ENCODE results near the gene PSRC1. TPM values are rescaled to one million over a fixed set of nuclear protein-coding genes. Genes with fewer than 3 reads are reported as not detected.

Gene PSRC1
- total RNA-seq, 1 donor from 2014 or later: 1.1 TPM

DNA sequence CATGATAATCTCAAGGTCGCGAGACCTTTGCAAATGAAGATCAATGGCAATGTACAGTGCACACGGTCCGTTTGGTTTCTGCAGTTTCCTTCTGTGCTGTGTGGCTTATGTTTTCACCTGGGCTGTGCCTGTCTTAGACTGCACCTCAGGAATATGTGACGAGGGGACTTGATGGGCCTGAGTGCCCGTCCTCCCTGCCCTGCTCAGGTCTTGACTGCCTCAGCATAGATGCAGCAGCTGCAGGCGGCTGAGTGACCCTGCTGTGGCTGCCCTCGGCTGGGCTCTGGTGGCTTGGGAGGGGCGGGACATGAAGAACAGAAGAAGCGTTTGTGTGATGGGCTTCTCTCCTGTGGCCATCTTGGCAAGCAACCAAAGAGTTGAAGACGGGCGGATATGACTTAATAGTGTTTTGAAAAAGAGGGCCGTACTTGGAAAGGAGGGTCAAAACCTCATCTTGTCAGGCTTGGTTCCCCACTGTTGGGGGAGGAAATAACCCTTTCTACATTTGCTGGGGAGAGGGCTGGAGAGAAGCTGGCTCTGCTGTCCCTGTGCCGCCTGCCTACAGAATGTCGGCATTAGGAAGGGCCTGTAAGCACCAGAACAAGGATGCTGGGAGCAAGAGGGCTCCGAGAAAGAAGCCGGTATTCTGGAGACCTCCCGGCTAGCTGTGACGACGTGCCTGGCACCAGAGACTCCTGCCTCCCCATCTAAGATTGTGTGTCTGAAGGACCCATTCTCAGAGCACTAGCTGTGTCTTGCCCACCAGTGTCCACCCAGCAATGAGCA lies 16.8 kb upstream of the PSRC1 start:
- FAIRE-seq: no peak
- Histone ChIP-seq H3K36me3 (ENCODE audit: control insufficient read depth, insufficient read depth, low read length) (no peaks in the 10 kb centered on the region), H3K4me3 (ENCODE audit: low read depth, low read length) (no peak overlapping the region), H3K27me3 (ENCODE audit: control insufficient read depth, insufficient read depth, low read length) (no peaks in the 10 kb centered on the region)
- no peak for DNase-seq (ENCODE audit: low read depth)
- TF ChIP-seq, protein P1, sequence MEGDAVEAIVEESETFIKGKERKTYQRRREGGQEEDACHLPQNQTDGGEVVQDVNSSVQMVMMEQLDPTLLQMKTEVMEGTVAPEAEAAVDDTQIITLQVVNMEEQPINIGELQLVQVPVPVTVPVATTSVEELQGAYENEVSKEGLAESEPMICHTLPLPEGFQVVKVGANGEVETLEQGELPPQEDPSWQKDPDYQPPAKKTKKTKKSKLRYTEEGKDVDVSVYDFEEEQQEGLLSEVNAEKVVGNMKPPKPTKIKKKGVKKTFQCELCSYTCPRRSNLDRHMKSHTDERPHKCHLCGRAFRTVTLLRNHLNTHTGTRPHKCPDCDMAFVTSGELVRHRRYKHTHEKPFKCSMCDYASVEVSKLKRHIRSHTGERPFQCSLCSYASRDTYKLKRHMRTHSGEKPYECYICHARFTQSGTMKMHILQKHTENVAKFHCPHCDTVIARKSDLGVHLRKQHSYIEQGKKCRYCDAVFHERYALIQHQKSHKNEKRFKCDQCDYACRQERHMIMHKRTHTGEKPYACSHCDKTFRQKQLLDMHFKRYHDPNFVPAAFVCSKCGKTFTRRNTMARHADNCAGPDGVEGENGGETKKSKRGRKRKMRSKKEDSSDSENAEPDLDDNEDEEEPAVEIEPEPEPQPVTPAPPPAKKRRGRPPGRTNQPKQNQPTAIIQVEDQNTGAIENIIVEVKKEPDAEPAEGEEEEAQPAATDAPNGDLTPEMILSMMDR (IDR thresholded peaks at IDR 0.05; ENCODE audit: insufficient read depth, low read length, severe bottlenecking): no peak

DNA sequence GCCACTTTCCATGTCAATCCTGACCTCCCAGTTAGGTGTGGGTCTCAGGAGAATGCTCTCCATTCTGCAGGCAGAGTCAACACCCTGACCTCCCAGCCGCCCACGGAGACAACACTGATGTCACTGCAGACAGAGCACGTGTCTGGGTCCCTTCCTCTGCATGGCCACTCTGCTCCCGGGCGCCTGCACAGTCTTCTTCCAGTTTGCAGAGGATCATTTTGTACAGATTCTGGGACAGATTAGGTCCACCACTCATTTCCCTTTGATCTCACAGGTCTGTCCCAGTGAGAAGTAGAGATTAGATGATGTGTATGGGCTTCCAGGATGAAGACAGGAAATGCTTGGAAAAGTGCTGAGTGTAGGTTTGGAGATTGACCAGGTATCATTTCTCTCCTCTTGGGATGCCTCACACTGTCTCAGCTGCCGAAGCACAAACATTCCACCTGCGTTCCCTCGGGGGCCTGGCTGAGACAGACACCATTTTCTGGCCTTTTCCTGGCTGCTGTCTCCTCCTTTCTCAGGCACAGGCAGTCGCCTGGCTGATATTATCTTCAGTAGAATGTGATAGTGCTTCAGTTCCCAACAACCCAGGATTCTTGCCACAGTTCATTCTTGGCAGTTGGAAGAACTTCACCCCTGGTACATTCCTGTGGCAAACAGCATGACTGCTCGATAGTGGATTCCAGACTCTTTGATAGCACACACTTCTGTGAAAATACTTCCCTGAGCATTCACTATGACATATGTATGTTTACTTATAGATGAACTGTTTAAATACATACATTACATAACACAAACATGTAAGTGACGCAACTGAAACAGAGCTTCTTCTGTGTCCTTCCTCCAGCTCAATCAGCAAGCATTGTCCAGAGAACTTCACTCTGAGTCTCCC lies 16.0 kb upstream of the PSRC1 start:
- H3K36me3 ChIP-seq (ENCODE audit: control insufficient read depth, insufficient read depth, low read length): no peaks in the 10 kb centered on the region
- H3K27me3 ChIP-seq (ENCODE audit: control insufficient read depth, insufficient read depth, low read length): no peaks in the 10 kb centered on the region
- no peak overlapping the region for H3K4me3 ChIP-seq (ENCODE audit: low read depth, low read length)
- TF ChIP-seq, protein P1 (IDR thresholded peaks at IDR 0.05; ENCODE audit: insufficient read depth, low read length, severe bottlenecking): no peak
- FAIRE-seq: peak; percentile 43
- DNase-seq (ENCODE audit: low read depth): peak; percentile 77

- no peaks in the 10 kb centered on the region for H3K27me3 ChIP-seq (ENCODE audit: control insufficient read depth, insufficient read depth, low read length)
- FAIRE-seq (peak; percentile 58), DNase-seq (ENCODE audit: low read depth) (peak; percentile 64)
- no peaks in the 10 kb centered on the region for H3K36me3 ChIP-seq (ENCODE audit: control insufficient read depth, insufficient read depth, low read length)
- no peak overlapping the region for H3K4me3 ChIP-seq (ENCODE audit: low read depth, low read length)
- TF ChIP-seq, protein P1 (IDR thresholded peaks at IDR 0.05; ENCODE audit: insufficient read depth, low read length, severe bottlenecking): no peak
Observed at GRCh38 chr1:109296782-109297181, 13.8 kb upstream of the PSRC1 start.

DNA sequence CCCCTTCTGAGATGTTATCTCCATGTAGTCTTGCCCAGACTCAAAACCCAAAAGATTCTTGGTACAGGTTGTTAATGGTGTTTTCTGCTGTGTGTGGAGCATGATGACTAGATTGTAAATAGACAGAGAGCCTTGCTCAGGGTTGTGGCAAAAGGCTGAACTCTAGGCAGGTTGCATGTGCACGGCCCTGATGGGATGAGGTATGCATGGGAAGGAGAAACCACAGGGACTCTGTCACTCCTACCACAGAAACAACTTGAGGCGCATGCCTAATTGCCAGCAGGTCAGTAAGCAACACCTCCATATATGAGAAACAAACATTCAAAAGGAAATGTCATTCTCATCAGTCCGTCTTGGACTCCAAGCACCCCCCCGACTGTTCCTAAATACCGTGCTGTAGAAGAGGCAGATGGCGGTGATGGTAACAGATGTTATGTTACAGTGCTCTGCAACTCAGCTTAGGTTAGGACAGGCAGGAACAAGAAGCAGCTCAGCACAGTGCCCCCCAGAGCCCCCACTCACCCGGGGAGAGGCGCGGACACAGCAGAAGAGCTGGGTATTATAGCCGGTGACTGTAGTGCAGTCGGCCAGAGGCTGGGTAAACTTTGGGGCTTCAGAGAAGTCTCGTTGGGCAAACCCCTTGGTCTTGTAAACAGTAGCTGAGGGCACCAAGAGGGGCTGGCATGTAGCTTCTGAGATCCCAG lies 12.9 kb upstream of the PSRC1 start:
- Histone ChIP-seq H3K36me3 (ENCODE audit: control insufficient read depth, insufficient read depth, low read length) (no peaks in the 10 kb centered on the region), H3K4me3 (ENCODE audit: low read depth, low read length) (no peak overlapping the region), H3K27me3 (ENCODE audit: control insufficient read depth, insufficient read depth, low read length) (no peaks in the 10 kb centered on the region)
- FAIRE-seq: no peak
- no peak for DNase-seq (ENCODE audit: low read depth)
- TF ChIP-seq, protein P1 (IDR thresholded peaks at IDR 0.05; ENCODE audit: insufficient read depth, low read length, severe bottlenecking): no peak

DNA sequence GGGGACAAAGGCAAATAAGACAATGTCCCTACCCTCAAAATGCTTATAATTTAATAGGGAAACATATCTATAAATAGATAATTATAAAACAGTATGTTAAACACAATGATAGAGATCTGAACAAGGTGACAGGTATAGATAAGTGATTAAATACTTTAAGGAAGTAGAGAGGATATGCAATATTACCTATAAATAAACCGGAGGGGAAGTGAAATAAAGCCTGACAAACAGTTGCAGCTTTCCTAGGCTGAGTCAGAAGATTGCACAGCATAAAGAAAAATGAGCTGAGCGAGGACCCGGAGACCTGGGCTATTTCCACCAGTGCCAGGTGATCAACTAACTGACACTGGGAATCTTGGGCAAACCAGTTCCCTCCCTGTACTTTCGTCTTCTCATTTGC lies 11.5 kb upstream of the PSRC1 start:
- H3K36me3 ChIP-seq (ENCODE audit: control insufficient read depth, insufficient read depth, low read length): no peaks in the 10 kb centered on the region
- no peak overlapping the region for H3K4me3 ChIP-seq (ENCODE audit: low read depth, low read length)
- H3K27me3 ChIP-seq (ENCODE audit: control insufficient read depth, insufficient read depth, low read length): no peaks in the 10 kb centered on the region
- TF ChIP-seq, protein P1 (IDR thresholded peaks at IDR 0.05; ENCODE audit: insufficient read depth, low read length, severe bottlenecking): no peak
- DNase-seq (ENCODE audit: low read depth) (no peak), FAIRE-seq (no peak)
